ENCODE data around the gene LYST.
"Not testable (repeated sequence)": the region's sequence is repeated elsewhere in the genome, so short reads cannot be mapped to it uniquely, and the experiment has no call there.

Gene LYST

GRCh38 chr1:235650341-235651169 lies 216.2 kb downstream of the LYST start:
- peak; percentile 12 for DNase-seq

GRCh38 chr1:235649368-235650163 lies 217.1 kb downstream of the LYST start, which contains the start of gene GNG4:
GNG4 (minus strand) TSS chr1:235649784; CDS start chr1:235583838, 65,946 bp downstream.
- peak; percentile 16 for DNase-seq

- DNase-seq: peak; percentile 47
Observed at GRCh38 chr1:235648954-235649367, 217.7 kb downstream of the LYST start.

GRCh38 chr1:235648407-235648907 lies 218.2 kb downstream of the LYST start:
- DNase-seq: no peak

- not testable (repeated sequence) for DNase-seq
Observed at GRCh38 chr1:235647537-235647936, 219.2 kb downstream of the LYST start.

GRCh38 chr1:235646463-235646862 lies 220.2 kb downstream of the LYST start:
- no peak for DNase-seq

- DNase-seq: no peak
Observed at GRCh38 chr1:235644693-235645305, 221.9 kb downstream of the LYST start.

GRCh38 chr1:235643837-235644692 lies 222.6 kb downstream of the LYST start:
- DNase-seq: no peak

GRCh38 chr1:235642943-235643371 lies 223.7 kb downstream of the LYST start:
- DNase-seq: no peak

- peak; percentile 66 for DNase-seq
Observed at GRCh38 chr1:235642011-235642942, 224.4 kb downstream of the LYST start.

GRCh38 chr1:235640580-235640979 lies 226.1 kb downstream of the LYST start:
- no peak for DNase-seq

GRCh38 chr1:235639226-235640205 lies 227.2 kb downstream of the LYST start:
- no peak for DNase-seq

- not testable (repeated sequence) for DNase-seq
Observed at GRCh38 chr1:235638612-235639011, 228.1 kb downstream of the LYST start.

GRCh38 chr1:235637756-235638534 lies 228.8 kb downstream of the LYST start:
- DNase-seq: no peak

- no peak for DNase-seq
Observed at GRCh38 chr1:235635938-235636662, 230.6 kb downstream of the LYST start.

GRCh38 chr1:235632506-235633401 lies 234.0 kb downstream of the LYST start:
- peak; percentile 79 for DNase-seq

GRCh38 chr1:235631816-235632215 lies 234.9 kb downstream of the LYST start:
- DNase-seq: no peak

All from suppressor macrophage treated with lipopolysaccharide for 4 hours (primary cell).